Islet precursor cell (in vitro differentiated cells): Measurements from ENCODE around the gene UPK3BL1.
"Not testable (repeated sequence)": the region's sequence is repeated elsewhere in the genome, so short reads cannot be mapped to it uniquely, and the experiment has no call there.

ENCODE experiments used
- DNase-seq: peaks from one replicate; pipeline ENCODE4 v3.0.0-alpha.2; 2018

The UPK3BL1 gene

GRCh38 chr7:102627271-102627904 lies 15.2 kb downstream of the UPK3BL1 start:
- DNase-seq, result not testable (repeated sequence)

DNA sequence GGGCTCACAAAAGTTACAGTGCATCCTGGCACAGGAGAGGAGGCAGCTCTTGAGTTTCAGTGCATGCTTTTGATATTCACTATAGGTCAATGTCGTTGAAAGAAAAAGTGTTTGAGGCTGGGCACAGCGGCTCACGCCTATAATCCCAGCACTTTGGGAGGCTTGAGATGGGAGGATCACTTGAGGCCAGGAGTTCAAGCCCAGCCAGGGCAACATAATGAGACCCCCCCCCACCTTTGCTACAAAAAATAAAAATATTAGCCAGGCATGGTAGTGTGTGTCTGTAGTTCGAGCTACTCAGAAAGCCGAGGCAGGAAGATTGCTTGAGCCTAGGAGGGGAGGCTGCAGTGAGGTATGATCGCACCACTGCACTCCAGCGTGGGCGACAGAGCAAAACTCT lies 24.5 kb downstream of the UPK3BL1 start:
- not testable (repeated sequence) for DNase-seq

GRCh38 chr7:102616507-102617125 lies 26.0 kb downstream of the UPK3BL1 start, which contains the start of gene RASA4:
RASA4 (minus strand) TSS chr7:102616756; CDS start chr7:102616689, 67 bp downstream.
- DNase-seq, result peak; percentile 50

DNA sequence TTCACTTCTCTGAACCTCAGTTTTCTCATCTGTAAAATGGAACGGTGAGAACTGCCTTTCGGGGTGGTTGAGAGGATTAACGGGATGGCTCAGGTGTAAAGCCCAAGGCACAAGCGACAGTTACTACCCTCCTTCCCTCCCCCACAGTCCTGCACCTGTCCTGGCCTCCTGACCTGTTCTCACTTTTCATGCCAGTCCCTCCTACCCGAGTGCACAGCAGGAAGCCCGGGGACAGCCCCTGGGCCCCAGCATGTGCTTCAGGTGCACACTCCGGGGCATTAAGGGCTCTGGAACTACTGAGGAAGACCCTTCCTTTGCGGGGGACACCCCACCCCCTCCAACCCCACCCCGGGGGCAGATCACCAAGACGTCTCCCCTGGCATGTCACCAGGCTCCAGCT lies 26.7 kb downstream of the UPK3BL1 start:
- not testable (repeated sequence) for DNase-seq

- not testable (repeated sequence) for DNase-seq
Observed at GRCh38 chr7:102614873-102615272, 27.7 kb downstream of the UPK3BL1 start.

- not testable (repeated sequence) for DNase-seq
Observed at GRCh38 chr7:102614346-102614697, 28.3 kb downstream of the UPK3BL1 start.

DNA sequence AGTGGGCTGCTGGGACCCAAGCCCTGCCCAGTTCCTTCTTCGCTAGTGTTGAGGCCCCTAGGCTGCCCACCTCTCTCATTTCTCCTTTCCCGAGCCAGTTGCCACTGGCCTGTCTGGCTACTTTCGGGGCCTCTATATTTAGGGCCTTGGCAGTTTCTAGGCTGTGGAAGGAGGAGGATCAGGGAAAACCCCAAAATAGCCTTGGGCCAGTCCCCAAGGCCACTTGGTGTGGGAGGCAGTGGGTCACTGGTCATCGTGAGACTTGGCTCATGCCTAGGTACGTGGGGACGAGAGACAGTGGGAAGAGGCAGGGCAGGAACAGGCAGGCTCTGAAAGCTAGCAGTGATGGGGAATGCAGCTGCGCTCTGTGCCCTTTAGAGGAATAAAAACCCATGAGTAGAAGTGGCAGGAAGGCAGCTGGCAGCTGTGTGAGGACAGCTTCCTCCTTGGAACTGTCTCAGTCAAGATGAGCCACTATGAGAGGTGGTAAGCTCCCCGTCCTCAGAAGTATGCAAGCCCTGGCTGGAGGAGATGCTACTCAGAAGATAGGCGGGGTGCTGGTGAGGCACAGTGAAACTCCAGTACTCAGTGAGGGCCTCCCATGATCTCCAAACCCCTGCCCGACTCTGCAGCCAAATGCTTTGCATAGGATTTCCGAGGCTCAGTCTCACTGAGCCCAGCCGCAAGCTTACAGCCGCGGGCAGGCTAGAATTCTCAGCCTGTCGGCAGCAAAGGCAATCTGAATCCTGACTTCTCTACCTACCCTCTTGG lies 28.8 kb downstream of the UPK3BL1 start:
- not testable (repeated sequence) for DNase-seq

DNA sequence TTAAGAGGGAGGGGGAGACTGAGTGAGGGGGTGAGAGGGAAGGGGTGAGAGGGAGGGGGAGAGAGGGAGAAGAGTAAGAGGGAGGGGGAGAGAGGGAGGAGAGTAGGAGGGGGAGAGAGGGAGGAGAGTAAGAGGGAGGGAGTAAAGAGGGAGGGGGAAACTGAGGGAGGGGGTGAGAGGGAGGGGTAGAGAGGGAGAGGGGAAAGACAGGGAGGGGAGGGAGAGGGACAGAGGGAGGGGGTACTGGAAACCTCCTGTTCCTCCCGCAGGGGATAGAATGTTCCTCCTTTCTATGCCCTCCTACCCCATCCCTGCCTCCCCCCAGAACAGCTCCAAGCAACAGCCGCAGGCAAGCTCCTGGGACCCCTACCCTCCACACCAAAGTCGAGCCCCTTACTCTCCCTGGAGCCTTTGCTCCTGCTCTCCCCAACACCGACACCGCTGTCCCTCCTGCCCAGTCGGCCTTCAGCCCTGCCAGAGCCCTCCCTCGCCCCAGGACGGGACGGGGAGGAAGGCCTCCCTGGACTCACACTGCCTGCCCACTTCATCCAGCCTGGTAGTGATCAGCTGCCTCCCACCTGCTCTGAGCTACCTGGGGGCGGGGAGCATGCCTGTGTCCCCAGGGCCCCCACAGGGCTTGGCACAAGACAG lies 30.8 kb downstream of the UPK3BL1 start:
- peak; percentile 69 for DNase-seq

GRCh38 chr7:102611013-102611674 lies 31.4 kb downstream of the UPK3BL1 start:
- not testable (repeated sequence) for DNase-seq

DNA sequence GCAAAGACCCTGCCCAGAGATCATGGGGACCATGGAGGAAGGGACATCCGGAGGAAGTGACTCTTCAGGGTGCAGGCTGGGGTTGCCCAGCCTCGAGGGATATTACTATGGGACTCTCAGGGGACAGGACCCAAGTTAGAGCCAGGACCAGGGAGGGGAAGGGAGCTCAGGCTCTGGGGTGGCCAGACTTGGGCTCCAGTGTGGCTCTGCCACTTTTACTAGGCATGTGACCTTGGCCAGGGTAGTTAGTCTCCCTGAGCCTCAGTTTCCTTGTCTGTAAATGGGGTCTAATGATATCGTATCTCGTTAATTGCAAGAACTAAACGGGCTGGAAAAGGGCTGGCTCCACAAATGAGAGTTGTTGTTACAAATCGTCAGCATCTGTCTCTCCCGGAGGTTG lies 32.1 kb downstream of the UPK3BL1 start:
- DNase-seq, result not testable (repeated sequence)

GRCh38 chr7:102609734-102610133 lies 32.9 kb downstream of the UPK3BL1 start:
- DNase-seq, result not testable (repeated sequence)

GRCh38 chr7:102606848-102607247 lies 35.7 kb downstream of the UPK3BL1 start:
- not testable (repeated sequence) for DNase-seq

GRCh38 chr7:102604431-102605145 lies 38.0 kb downstream of the UPK3BL1 start:
- not testable (repeated sequence) for DNase-seq

DNA sequence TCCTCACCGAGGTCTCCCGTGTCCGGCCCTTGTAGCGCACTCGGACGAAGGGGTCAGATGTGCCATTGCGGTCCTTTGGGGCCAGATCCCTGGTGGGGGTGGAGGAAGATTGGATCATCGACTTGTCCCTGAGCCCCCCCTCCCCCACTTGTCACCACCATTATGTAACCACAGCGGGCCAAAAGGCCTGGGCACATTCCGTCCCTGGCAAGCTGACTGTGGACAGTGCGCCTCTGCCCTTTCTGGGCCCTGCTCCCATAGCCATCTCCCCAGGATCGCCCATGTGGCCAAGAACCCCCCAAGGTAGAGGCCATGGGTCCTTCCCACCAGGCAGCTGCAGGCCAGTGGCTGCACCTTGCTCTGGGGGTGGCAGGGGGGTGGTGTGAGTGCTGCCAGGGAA lies 40.3 kb downstream of the UPK3BL1 start:
- not testable (repeated sequence) for DNase-seq

- DNase-seq, result not testable (repeated sequence)
Observed at GRCh38 chr7:102599699-102600098, 42.9 kb downstream of the UPK3BL1 start.

- not testable (repeated sequence) for DNase-seq
Observed at GRCh38 chr7:102596036-102596435, 46.6 kb downstream of the UPK3BL1 start.

GRCh38 chr7:102593637-102594334 lies 48.8 kb downstream of the UPK3BL1 start:
- DNase-seq, result not testable (repeated sequence)

GRCh38 chr7:102592477-102593019 lies 50.0 kb downstream of the UPK3BL1 start:
- not testable (repeated sequence) for DNase-seq

DNA sequence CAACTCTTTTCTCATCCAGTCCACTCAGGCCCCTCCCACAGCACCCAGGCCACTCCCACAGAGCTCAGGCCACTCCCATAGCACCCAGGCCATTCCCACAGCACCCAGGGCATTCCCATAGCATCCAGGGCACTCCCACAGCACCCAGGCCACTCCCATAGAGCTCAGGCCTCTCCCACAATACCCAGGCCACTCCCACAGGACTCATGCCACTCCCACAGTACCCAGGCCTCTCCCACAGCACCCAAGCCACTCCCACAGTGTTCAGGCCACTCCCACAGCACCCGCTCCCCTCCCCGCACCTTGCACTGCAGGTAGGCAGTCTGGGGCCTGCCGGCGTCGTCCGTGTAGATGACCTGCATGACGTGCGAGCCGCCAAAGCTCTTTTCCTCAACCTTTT lies 52.7 kb downstream of the UPK3BL1 start:
- DNase-seq, result not testable (repeated sequence)
